GM12878 (cell line): Measurements from ENCODE around the gene TMEM170B. TPM values are rescaled to one million over a fixed set of nuclear protein-coding genes. Genes with fewer than 3 reads are reported as not detected.
A peak's percentile ranks its signal among the peaks of the same experiment; 100 is the strongest.

Source experiments
- BACH1 ChIP-seq: fragments of 450-650 bp; IDR thresholded peaks from 2 replicates; pipeline ENCODE4 v1.6.1; 2017; ENCODE audit warnings: mild to moderate bottlenecking, borderline replicate concordance
- DPF2 ChIP-seq: fragments of 450-650 bp; IDR thresholded peaks from 2 replicates; pipeline ENCODE4 v1.6.1; 2017; ENCODE audit warnings: mild to moderate bottlenecking
- HDGF ChIP-seq: fragments of 450-650 bp; IDR thresholded peaks from 2 replicates; pipeline ENCODE4 v1.6.1; 2016; ENCODE audit warnings: antibody characterized with exemption
- JUND ChIP-seq: IDR thresholded peaks from 2 replicates; pipeline ENCODE4 v1.6.1; 2012; ENCODE audit warnings: low read depth, mild to moderate bottlenecking, low read length, improper control_type of control experiment, moderate library complexity
- KDM1A ChIP-seq: fragments of 200-600 bp; sonication (generic); IDR thresholded peaks from 2 replicates; pipeline ENCODE4 v1.6.1; 2016; ENCODE audit warnings: borderline replicate concordance
- PAX8 ChIP-seq: fragments of 450-650 bp; IDR thresholded peaks from 2 replicates; pipeline ENCODE4 v1.6.1; 2017; ENCODE audit warnings: mild to moderate bottlenecking, moderate library complexity
- POLR2A ChIP-seq: IDR thresholded peaks from 2 replicates; pipeline ENCODE4 v1.6.1; 2011; ENCODE audit warnings: low read depth, mild to moderate bottlenecking, low read length
- ZNF24 ChIP-seq: fragments of 450-650 bp; IDR thresholded peaks from 2 replicates; pipeline ENCODE4 v1.6.1; 2017; ENCODE audit warnings: antibody characterized with exemption, mild to moderate bottlenecking
- polyA plus RNA-seq, 11 experiments: library from polyadenylated mRNA; depleted of rRNA in 4 of 11; unstranded in 6 of 11; stranded (reverse) in 5 of 11; fragments of >200 nt; fragmentation: Nextera tagmentation in 4 of 11; fragmentation: Illumina TruSeq in 1 of 11; extraction: Ambion mirVana in 4 of 11; extraction: Trizol in 1 of 11; gene quantifications; 1 replicate in 1 of 11; 2 replicates in 10 of 11; pipeline versions ENCODE4 v1.2.1 to v1.2.3, GENCODE V29; 2011 to 2016; ENCODE audit warnings: inconsistent platforms in 2 of 11, missing spikeins in 2 of 11, low read depth in 1 of 11
- total RNA-seq, 4 experiments: library from RNA; depleted of rRNA in 3 of 4; stranded (reverse); fragments of >200 nt in 3 of 4; fragmentation: Illumina TruSeq in 1 of 4; extraction: Trizol in 1 of 4; gene quantifications; 2 replicates each; pipeline versions ENCODE4 v1.2.1 to v1.2.3, GENCODE V29; 2013 to 2021
- TF ChIP-seq, protein P1 (sequence below): IDR thresholded peaks from 2 replicates; pipeline ENCODE4 v1.6.1; 2012; ENCODE audit warnings: low read length, inconsistent platforms
- TF ChIP-seq, protein P2 (sequence below): fragments of 450-650 bp; IDR thresholded peaks from 2 replicates; pipeline ENCODE4 v1.6.1; 2017; ENCODE audit warnings: mild to moderate bottlenecking, moderate library complexity
- TF ChIP-seq, protein P3 (sequence below): IDR thresholded peaks from 2 replicates; pipeline ENCODE4 v1.6.1; 2011; ENCODE audit warnings: borderline replicate concordance, low read depth, mild to moderate bottlenecking, moderate library complexity, low read length; ENCODE audit not compliant: insufficient read depth, poor library complexity, severe bottlenecking
- TF ChIP-seq, protein P4 (sequence below), 3 experiments: IDR thresholded peaks in 2 of 3; conservative IDR thresholded peaks in 1 of 3; 2 replicates each; pipeline ENCODE4 v1.5.1; 2011; ENCODE audit warnings: low read depth in 3 of 3, low read length in 3 of 3, mild to moderate bottlenecking in 3 of 3, control low read depth in 2 of 3, moderate library complexity in 2 of 3, inconsistent platforms in 1 of 3, mixed read lengths in 1 of 3; ENCODE audit not compliant: control insufficient read depth in 2 of 3, insufficient read depth in 1 of 3; ENCODE audit errors: extremely low read depth in 1 of 3
- TF ChIP-seq, protein P5 (sequence below): fragments of 150-350 bp; IDR thresholded peaks from 2 replicates; pipeline ENCODE4 v1.6.1; 2016; ENCODE audit warnings: low read depth, low read length

Gene TMEM170B
- total and polyA plus RNA-seq, 10 of the 15 experiments (the other 5 are each of a cell fraction or from before 2014, with no cell fraction given) = 0.38 to 10.3 (median 4.2) TPM

DNA sequence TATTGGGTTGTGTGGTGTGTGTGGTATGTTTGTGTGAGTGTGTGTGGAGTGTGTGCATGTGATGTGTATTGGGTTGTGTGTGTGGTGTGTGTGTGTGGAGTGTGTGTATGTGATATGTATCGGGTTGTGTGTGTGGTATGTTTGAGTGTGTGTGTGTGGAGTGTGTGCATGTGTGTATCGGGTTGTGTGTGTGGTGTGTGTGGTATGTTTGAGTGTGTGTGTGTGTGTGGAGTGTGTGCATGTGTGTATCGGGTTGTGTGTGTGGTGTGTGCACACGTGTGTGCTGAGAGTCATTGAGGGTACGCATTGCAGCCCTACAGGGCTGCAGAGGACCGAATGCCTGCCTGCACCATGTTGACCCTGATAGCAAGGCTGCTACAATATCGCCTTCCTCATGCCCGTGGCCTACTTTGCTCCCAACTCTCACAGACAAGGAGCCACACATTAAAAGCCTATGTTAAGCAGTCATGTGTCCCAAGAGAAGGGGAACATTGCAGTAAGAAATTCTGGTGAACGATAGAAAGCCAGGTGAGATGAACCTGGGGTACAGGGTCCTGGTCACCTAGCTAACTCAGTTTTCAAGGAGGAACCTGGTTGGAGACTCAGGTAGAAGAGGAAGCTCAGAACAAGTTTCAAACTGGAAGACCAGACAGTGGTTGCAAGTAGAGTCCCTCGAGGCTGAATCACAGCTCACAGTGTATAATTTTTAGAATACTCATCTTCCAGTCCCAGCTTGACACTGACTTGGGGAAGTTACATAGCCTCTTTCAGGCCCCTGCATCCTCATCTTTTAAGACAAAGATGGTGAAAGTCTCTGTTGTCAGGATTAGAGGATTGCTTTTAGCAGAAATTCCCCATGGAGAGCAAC lies 45.7 kb upstream of the TMEM170B start (continued):
- TF ChIP-seq DPF2 (peak; percentile 8; the same call in 1 of the 2 replicates), JUND (no peak), BACH1 (no peak), KDM1A (no peak), ZNF24 (no peak), HDGF (peak; percentile 48; the same call in 1 of the 2 replicates), POLR2A (no peak), PAX8 (no peak)
- TF ChIP-seq, protein P1, sequence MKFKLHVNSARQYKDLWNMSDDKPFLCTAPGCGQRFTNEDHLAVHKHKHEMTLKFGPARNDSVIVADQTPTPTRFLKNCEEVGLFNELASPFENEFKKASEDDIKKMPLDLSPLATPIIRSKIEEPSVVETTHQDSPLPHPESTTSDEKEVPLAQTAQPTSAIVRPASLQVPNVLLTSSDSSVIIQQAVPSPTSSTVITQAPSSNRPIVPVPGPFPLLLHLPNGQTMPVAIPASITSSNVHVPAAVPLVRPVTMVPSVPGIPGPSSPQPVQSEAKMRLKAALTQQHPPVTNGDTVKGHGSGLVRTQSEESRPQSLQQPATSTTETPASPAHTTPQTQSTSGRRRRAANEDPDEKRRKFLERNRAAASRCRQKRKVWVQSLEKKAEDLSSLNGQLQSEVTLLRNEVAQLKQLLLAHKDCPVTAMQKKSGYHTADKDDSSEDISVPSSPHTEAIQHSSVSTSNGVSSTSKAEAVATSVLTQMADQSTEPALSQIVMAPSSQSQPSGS = no peak
- TF ChIP-seq, protein P2, sequence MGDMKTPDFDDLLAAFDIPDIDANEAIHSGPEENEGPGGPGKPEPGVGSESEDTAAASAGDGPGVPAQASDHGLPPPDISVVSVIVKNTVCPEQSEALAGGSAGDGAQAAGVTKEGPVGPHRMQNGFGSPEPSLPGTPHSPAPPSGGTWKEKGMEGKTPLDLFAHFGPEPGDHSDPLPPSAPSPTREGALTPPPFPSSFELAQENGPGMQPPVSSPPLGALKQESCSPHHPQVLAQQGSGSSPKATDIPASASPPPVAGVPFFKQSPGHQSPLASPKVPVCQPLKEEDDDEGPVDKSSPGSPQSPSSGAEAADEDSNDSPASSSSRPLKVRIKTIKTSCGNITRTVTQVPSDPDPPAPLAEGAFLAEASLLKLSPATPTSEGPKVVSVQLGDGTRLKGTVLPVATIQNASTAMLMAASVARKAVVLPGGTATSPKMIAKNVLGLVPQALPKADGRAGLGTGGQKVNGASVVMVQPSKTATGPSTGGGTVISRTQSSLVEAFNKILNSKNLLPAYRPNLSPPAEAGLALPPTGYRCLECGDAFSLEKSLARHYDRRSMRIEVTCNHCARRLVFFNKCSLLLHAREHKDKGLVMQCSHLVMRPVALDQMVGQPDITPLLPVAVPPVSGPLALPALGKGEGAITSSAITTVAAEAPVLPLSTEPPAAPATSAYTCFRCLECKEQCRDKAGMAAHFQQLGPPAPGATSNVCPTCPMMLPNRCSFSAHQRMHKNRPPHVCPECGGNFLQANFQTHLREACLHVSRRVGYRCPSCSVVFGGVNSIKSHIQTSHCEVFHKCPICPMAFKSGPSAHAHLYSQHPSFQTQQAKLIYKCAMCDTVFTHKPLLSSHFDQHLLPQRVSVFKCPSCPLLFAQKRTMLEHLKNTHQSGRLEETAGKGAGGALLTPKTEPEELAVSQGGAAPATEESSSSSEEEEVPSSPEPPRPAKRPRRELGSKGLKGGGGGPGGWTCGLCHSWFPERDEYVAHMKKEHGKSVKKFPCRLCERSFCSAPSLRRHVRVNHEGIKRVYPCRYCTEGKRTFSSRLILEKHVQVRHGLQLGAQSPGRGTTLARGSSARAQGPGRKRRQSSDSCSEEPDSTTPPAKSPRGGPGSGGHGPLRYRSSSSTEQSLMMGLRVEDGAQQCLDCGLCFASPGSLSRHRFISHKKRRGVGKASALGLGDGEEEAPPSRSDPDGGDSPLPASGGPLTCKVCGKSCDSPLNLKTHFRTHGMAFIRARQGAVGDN = peak; percentile 52; the same call in 1 of the 2 replicates
- TF ChIP-seq, protein P3, sequence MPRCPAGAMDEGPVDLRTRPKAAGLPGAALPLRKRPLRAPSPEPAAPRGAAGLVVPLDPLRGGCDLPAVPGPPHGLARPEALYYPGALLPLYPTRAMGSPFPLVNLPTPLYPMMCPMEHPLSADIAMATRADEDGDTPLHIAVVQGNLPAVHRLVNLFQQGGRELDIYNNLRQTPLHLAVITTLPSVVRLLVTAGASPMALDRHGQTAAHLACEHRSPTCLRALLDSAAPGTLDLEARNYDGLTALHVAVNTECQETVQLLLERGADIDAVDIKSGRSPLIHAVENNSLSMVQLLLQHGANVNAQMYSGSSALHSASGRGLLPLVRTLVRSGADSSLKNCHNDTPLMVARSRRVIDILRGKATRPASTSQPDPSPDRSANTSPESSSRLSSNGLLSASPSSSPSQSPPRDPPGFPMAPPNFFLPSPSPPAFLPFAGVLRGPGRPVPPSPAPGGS = no peak
- TF ChIP-seq, protein P4, sequence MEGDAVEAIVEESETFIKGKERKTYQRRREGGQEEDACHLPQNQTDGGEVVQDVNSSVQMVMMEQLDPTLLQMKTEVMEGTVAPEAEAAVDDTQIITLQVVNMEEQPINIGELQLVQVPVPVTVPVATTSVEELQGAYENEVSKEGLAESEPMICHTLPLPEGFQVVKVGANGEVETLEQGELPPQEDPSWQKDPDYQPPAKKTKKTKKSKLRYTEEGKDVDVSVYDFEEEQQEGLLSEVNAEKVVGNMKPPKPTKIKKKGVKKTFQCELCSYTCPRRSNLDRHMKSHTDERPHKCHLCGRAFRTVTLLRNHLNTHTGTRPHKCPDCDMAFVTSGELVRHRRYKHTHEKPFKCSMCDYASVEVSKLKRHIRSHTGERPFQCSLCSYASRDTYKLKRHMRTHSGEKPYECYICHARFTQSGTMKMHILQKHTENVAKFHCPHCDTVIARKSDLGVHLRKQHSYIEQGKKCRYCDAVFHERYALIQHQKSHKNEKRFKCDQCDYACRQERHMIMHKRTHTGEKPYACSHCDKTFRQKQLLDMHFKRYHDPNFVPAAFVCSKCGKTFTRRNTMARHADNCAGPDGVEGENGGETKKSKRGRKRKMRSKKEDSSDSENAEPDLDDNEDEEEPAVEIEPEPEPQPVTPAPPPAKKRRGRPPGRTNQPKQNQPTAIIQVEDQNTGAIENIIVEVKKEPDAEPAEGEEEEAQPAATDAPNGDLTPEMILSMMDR (IDR thresholded peaks at IDR 0.05 in 2 of 3, conservative IDR thresholded peaks at IDR 0.05 in 1 of 3; ENCODE audit: control insufficient read depth in 2 of 3, extremely low read depth in 1 of 3, insufficient read depth in 1 of 3, low read depth in 3 of 3, low read length in 3 of 3) = no peak
- TF ChIP-seq, protein P5, sequence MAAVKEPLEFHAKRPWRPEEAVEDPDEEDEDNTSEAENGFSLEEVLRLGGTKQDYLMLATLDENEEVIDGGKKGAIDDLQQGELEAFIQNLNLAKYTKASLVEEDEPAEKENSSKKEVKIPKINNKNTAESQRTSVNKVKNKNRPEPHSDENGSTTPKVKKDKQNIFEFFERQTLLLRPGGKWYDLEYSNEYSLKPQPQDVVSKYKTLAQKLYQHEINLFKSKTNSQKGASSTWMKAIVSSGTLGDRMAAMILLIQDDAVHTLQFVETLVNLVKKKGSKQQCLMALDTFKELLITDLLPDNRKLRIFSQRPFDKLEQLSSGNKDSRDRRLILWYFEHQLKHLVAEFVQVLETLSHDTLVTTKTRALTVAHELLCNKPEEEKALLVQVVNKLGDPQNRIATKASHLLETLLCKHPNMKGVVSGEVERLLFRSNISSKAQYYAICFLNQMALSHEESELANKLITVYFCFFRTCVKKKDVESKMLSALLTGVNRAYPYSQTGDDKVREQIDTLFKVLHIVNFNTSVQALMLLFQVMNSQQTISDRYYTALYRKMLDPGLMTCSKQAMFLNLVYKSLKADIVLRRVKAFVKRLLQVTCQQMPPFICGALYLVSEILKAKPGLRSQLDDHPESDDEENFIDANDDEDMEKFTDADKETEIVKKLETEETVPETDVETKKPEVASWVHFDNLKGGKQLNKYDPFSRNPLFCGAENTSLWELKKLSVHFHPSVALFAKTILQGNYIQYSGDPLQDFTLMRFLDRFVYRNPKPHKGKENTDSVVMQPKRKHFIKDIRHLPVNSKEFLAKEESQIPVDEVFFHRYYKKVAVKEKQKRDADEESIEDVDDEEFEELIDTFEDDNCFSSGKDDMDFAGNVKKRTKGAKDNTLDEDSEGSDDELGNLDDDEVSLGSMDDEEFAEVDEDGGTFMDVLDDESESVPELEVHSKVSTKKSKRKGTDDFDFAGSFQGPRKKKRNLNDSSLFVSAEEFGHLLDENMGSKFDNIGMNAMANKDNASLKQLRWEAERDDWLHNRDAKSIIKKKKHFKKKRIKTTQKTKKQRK = no peak
